Measurements from ENCODE around the gene RAB6D.
"Not testable (repeated sequence)": the region's sequence is repeated elsewhere in the genome, so short reads cannot be mapped to it uniquely, and the experiment has no call there.

The RAB6D gene

DNA sequence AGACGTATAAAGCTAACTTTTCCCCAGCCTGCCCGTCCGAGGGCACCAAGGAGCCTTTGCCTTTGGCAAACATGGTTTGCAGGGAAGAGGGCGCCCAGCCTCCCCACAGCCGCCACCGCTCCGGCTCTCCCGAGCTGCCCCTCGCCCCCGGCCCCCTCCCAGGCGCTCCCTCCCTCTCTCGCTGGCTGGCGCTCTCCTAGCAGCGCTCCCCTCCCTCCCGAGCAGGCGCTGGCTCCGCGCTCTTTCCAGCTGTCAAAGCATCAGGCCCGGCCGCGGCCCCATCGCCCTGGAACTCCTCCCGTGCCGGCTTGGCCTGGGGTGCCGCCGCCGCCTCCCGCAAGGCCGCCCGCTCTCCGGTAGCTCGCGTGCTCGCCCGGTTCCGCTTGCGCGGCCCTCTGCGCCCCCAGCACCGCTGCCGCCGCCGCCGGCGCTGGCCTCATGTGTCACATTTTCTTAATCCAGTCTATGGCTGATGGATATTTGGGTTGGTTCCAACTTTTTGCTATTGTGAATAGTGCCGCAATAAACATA is 10.7 kb downstream of the RAB6D start:
- H4K20me1 ChIP-seq (ENCODE audit: insufficient read depth, low read length); H3F3A ChIP-seq (ENCODE audit: insufficient read depth, low read length); H3K27me3 ChIP-seq (ENCODE audit: insufficient read depth, low read length); H3K79me2 ChIP-seq (ENCODE audit: insufficient read depth, low read length); H3K27ac ChIP-seq (ENCODE audit: low read depth, low read length, poor library complexity, severe bottlenecking); H3K4me1 ChIP-seq (ENCODE audit: insufficient read depth, low read length, severe bottlenecking); H3K9me2 ChIP-seq (ENCODE audit: low read depth, low read length); H3K4me3 ChIP-seq (ENCODE audit: low read depth, low read length, poor library complexity, severe bottlenecking); H3K36me3 ChIP-seq (ENCODE audit: insufficient read depth, low read length); H3K9me3 ChIP-seq (ENCODE audit: low read length); H3K9ac ChIP-seq (ENCODE audit: low read length); H2AFZ ChIP-seq (ENCODE audit: low read length); H3K4me2 ChIP-seq (ENCODE audit: low read length): not testable (repeated sequence)

DNA sequence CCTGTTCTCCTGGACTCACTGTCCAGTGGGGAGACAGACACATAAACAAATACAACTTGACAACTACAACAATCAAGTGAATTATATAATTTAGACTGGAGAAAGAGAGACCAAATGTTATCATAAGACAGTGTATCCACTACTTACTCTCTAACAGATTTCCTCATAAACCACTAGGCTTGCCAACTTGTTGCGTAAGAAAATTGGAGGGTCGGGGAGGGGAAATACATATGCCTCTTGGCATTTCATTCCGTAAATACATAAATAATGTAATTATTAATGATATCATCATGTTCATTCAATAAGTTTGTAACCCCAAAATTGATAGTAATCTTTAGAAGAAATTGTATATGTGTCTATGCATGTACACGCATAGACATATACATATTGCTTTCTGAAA is 14.9 kb downstream of the RAB6D start:
- no peak overlapping the region for H3K4me2 ChIP-seq (ENCODE audit: low read length)
- no peaks in the 10 kb centered on the region for H3K79me2 ChIP-seq (ENCODE audit: insufficient read depth, low read length)
- H3K36me3 ChIP-seq (ENCODE audit: insufficient read depth, low read length), result no peaks in the 10 kb centered on the region
- H3F3A ChIP-seq (ENCODE audit: insufficient read depth, low read length), result no peaks in the 10 kb centered on the region
- TF ChIP-seq EZH2 (IDR thresholded peaks at IDR 0.05; ENCODE audit: borderline replicate concordance, low read length), result no peak
- TF ChIP-seq, protein P1, sequence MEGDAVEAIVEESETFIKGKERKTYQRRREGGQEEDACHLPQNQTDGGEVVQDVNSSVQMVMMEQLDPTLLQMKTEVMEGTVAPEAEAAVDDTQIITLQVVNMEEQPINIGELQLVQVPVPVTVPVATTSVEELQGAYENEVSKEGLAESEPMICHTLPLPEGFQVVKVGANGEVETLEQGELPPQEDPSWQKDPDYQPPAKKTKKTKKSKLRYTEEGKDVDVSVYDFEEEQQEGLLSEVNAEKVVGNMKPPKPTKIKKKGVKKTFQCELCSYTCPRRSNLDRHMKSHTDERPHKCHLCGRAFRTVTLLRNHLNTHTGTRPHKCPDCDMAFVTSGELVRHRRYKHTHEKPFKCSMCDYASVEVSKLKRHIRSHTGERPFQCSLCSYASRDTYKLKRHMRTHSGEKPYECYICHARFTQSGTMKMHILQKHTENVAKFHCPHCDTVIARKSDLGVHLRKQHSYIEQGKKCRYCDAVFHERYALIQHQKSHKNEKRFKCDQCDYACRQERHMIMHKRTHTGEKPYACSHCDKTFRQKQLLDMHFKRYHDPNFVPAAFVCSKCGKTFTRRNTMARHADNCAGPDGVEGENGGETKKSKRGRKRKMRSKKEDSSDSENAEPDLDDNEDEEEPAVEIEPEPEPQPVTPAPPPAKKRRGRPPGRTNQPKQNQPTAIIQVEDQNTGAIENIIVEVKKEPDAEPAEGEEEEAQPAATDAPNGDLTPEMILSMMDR (IDR thresholded peaks at IDR 0.05; ENCODE audit: low read length), result no peak
- no peak overlapping the region for H3K27ac ChIP-seq (ENCODE audit: low read depth, low read length, poor library complexity, severe bottlenecking)
- H4K20me1 ChIP-seq (ENCODE audit: insufficient read depth, low read length), result no peaks in the 10 kb centered on the region
- no peak overlapping the region for H3K4me3 ChIP-seq (ENCODE audit: low read depth, low read length, poor library complexity, severe bottlenecking)
- H3K9me3 ChIP-seq (ENCODE audit: low read length), result no peaks in the 10 kb centered on the region
- no peaks in the 10 kb centered on the region for H3K27me3 ChIP-seq (ENCODE audit: insufficient read depth, low read length)
- H3K9me2 ChIP-seq (ENCODE audit: low read depth, low read length), result no peaks in the 10 kb centered on the region
- H2AFZ ChIP-seq (ENCODE audit: low read length), result no peak overlapping the region
- H3K4me1 ChIP-seq (ENCODE audit: insufficient read depth, low read length, severe bottlenecking), result no peaks in the 10 kb centered on the region
- no peak overlapping the region for H3K9ac ChIP-seq (ENCODE audit: low read length)

DNA sequence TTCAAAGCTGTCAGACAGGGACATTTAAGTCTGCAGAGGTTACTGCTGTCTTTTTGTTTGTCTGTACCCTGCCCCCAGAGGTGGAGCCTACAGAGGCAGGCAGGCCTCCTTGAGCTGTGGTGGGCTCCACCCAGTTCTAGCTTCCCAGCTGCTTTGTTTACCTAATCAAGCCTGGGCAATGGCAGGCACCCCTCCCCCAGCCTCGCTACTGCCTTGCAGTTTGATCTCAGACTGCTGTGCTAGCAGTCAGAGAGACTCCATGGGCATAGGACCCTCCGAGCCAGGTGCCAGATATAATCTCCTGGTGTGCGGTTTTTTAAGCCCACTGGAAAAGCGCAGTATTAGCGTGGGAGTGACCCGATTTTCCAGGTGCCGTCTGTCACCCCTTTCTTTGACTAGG is 16.9 kb downstream of the RAB6D start:
- H3K27me3 ChIP-seq (ENCODE audit: insufficient read depth, low read length); H3F3A ChIP-seq (ENCODE audit: insufficient read depth, low read length); H2AFZ ChIP-seq (ENCODE audit: low read length); H3K9me3 ChIP-seq (ENCODE audit: low read length); H3K4me1 ChIP-seq (ENCODE audit: insufficient read depth, low read length, severe bottlenecking); H3K4me2 ChIP-seq (ENCODE audit: low read length); H3K27ac ChIP-seq (ENCODE audit: low read depth, low read length, poor library complexity, severe bottlenecking); H3K9me2 ChIP-seq (ENCODE audit: low read depth, low read length); H4K20me1 ChIP-seq (ENCODE audit: insufficient read depth, low read length); H3K79me2 ChIP-seq (ENCODE audit: insufficient read depth, low read length); H3K4me3 ChIP-seq (ENCODE audit: low read depth, low read length, poor library complexity, severe bottlenecking); H3K9ac ChIP-seq (ENCODE audit: low read length); H3K36me3 ChIP-seq (ENCODE audit: insufficient read depth, low read length): not testable (repeated sequence)

DNA sequence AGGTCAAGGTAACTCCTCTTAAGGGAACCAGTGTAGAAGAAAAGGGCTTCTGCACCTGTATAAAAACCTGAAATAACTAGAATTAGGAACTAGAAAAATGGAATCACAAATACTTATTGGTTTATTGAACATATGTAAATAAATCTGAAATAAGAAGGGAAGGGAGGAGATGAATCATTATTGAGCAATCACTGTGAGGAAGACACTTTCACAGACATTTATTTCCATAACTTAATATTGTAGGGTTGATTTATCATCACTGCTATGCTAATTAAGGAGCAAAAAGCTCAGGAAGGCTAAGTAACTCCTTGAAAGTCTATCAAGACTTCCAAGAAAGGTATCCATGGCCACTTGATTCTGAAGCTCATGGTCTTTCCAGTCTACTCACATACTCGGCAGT is 24.7 kb downstream of the RAB6D start:
- H4K20me1 ChIP-seq (ENCODE audit: insufficient read depth, low read length); H3K27ac ChIP-seq (ENCODE audit: low read depth, low read length, poor library complexity, severe bottlenecking); H3K9me3 ChIP-seq (ENCODE audit: low read length); H3K4me2 ChIP-seq (ENCODE audit: low read length); H3F3A ChIP-seq (ENCODE audit: insufficient read depth, low read length); H3K27me3 ChIP-seq (ENCODE audit: insufficient read depth, low read length); H3K79me2 ChIP-seq (ENCODE audit: insufficient read depth, low read length); H2AFZ ChIP-seq (ENCODE audit: low read length); H3K9ac ChIP-seq (ENCODE audit: low read length); H3K36me3 ChIP-seq (ENCODE audit: insufficient read depth, low read length); H3K4me3 ChIP-seq (ENCODE audit: low read depth, low read length, poor library complexity, severe bottlenecking); H3K9me2 ChIP-seq (ENCODE audit: low read depth, low read length); H3K4me1 ChIP-seq (ENCODE audit: insufficient read depth, low read length, severe bottlenecking): not testable (repeated sequence)

DNA sequence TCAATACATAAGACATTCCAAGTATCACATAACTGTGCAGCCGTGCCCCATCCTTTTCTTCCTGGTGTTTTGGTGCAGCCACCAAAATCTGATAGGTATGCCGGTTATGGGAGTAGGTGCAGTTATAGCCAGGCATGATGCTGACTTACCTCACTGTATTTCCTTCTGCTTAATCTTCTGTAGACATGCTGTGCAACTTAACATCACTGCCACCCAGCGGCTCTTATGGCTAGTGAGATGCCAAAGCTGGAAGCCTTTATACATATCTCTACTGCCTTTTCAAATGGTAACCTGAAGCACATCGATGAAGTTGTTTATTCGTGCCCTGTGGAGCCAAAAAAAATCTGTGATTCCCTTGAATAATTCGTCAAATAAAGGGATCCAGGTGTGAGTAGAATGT is 28.6 kb downstream of the RAB6D start:
- H4K20me1 ChIP-seq (ENCODE audit: insufficient read depth, low read length); H3K9ac ChIP-seq (ENCODE audit: low read length); H3K79me2 ChIP-seq (ENCODE audit: insufficient read depth, low read length); H3K4me3 ChIP-seq (ENCODE audit: low read depth, low read length, poor library complexity, severe bottlenecking); H3K27ac ChIP-seq (ENCODE audit: low read depth, low read length, poor library complexity, severe bottlenecking); H3F3A ChIP-seq (ENCODE audit: insufficient read depth, low read length); H3K36me3 ChIP-seq (ENCODE audit: insufficient read depth, low read length); H3K4me2 ChIP-seq (ENCODE audit: low read length); H3K27me3 ChIP-seq (ENCODE audit: insufficient read depth, low read length); H2AFZ ChIP-seq (ENCODE audit: low read length); H3K9me3 ChIP-seq (ENCODE audit: low read length); H3K4me1 ChIP-seq (ENCODE audit: insufficient read depth, low read length, severe bottlenecking); H3K9me2 ChIP-seq (ENCODE audit: low read depth, low read length): not testable (repeated sequence)
- TF ChIP-seq, protein P1 (IDR thresholded peaks at IDR 0.05; ENCODE audit: low read length), result peak; percentile 37; the same call in 1 of the 2 replicates

DNA sequence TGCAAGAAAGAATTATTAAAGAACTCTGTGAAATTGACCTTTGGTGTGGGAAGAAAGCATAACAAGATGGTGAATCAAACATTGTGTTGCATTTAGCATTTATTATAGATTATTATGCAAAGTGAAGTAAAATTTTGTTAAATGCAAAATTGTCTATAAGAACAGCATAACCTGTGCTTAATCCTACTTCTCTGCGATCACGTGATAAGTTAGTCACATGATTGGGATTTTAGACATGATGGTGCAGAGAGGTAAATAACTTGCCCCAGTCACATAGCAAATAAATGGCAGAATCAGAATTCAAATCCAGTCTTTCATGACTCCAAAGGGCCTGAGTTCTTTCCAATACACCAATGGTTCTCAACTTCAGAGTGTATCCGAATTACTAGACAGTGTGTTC is 31.3 kb downstream of the RAB6D start:
- H3K4me2 ChIP-seq (ENCODE audit: low read length); H3K27me3 ChIP-seq (ENCODE audit: insufficient read depth, low read length); H3F3A ChIP-seq (ENCODE audit: insufficient read depth, low read length); H3K36me3 ChIP-seq (ENCODE audit: insufficient read depth, low read length); H3K27ac ChIP-seq (ENCODE audit: low read depth, low read length, poor library complexity, severe bottlenecking); H3K4me1 ChIP-seq (ENCODE audit: insufficient read depth, low read length, severe bottlenecking); H2AFZ ChIP-seq (ENCODE audit: low read length); H3K9me3 ChIP-seq (ENCODE audit: low read length); H3K9ac ChIP-seq (ENCODE audit: low read length); H3K79me2 ChIP-seq (ENCODE audit: insufficient read depth, low read length); H3K9me2 ChIP-seq (ENCODE audit: low read depth, low read length); H3K4me3 ChIP-seq (ENCODE audit: low read depth, low read length, poor library complexity, severe bottlenecking); H4K20me1 ChIP-seq (ENCODE audit: insufficient read depth, low read length): not testable (repeated sequence)

Measured in OCI-LY1 (cell line).